ENCODE measurements around the gene KRTAP2-1.

KRTAP2-1 gene

GRCh38 chr17:41082626-41083025 lies 35.5 kb upstream of the KRTAP2-1 start:
- H4K20me1 ChIP-seq (ENCODE audit: insufficient read depth, low read length): no peaks in the 10 kb centered on the region
- DNase-seq: no peak
- H3K9me2 ChIP-seq (replicated peaks; ENCODE audit: insufficient read depth, low read length): no peaks in the 10 kb centered on the region
- no peaks in the 10 kb centered on the region for H3K79me2 ChIP-seq (ENCODE audit: low read length)
- TF ChIP-seq EZH2phosphoT487 (IDR thresholded peaks at IDR 0.05; ENCODE audit: low read length) (no peak), CTCF (IDR thresholded peaks at IDR 0.05; ENCODE audit: low read length) (no peak), EZH2 (optimal IDR thresholded peaks at IDR 0.05; ENCODE audit: low read depth, low read length) (no peak)
- H2AFZ ChIP-seq (ENCODE audit: low read length): no peak overlapping the region
- no peaks in the 10 kb centered on the region for H3K36me3 ChIP-seq (replicated peaks; ENCODE audit: insufficient read depth, low read length)
- no peaks in the 10 kb centered on the region for H3K9me3 ChIP-seq (replicated peaks; ENCODE audit: insufficient read depth, low read length)
- no peak overlapping the region for H3K4me3 ChIP-seq (ENCODE audit: low read length)
- no peak overlapping the region for H3K4me2 ChIP-seq (ENCODE audit: low read depth, low read length)
- H3K27me3 ChIP-seq (replicated peaks; ENCODE audit: insufficient read depth, low read length): no peaks in the 10 kb centered on the region
- no peaks in the 10 kb centered on the region for H3F3A ChIP-seq (ENCODE audit: insufficient read depth, low read length)
- no peaks in the 10 kb centered on the region for H3K4me1 ChIP-seq (ENCODE audit: low read length)
- no peak overlapping the region for H3K27ac ChIP-seq (ENCODE audit: low read length)
- no peak overlapping the region for H3K9ac ChIP-seq (ENCODE audit: low read length)

GRCh38 chr17:41076788-41077187 lies 29.7 kb upstream of the KRTAP2-1 start:
- H3K27ac ChIP-seq (ENCODE audit: low read length): no peak overlapping the region
- H3K9me2 ChIP-seq (replicated peaks; ENCODE audit: insufficient read depth, low read length): no peaks in the 10 kb centered on the region
- no peak for TF ChIP-seq EZH2 (optimal IDR thresholded peaks at IDR 0.05; ENCODE audit: low read depth, low read length)
- no peak for TF ChIP-seq EZH2phosphoT487 (IDR thresholded peaks at IDR 0.05; ENCODE audit: low read length)
- TF ChIP-seq CTCF (IDR thresholded peaks at IDR 0.05; ENCODE audit: low read length): no peak
- DNase-seq: no peak
- no peaks in the 10 kb centered on the region for H3K36me3 ChIP-seq (replicated peaks; ENCODE audit: insufficient read depth, low read length)
- H3F3A ChIP-seq (ENCODE audit: insufficient read depth, low read length): no peaks in the 10 kb centered on the region
- no peaks in the 10 kb centered on the region for H3K9me3 ChIP-seq (replicated peaks; ENCODE audit: insufficient read depth, low read length)
- H3K79me2 ChIP-seq (ENCODE audit: low read length): no peaks in the 10 kb centered on the region
- no peaks in the 10 kb centered on the region for H3K27me3 ChIP-seq (replicated peaks; ENCODE audit: insufficient read depth, low read length)
- H4K20me1 ChIP-seq (ENCODE audit: insufficient read depth, low read length): no peaks in the 10 kb centered on the region
- no peak overlapping the region for H3K4me3 ChIP-seq (ENCODE audit: low read length)
- no peak overlapping the region for H3K9ac ChIP-seq (ENCODE audit: low read length)
- no peak overlapping the region for H2AFZ ChIP-seq (ENCODE audit: low read length)
- no peak overlapping the region for H3K4me2 ChIP-seq (ENCODE audit: low read depth, low read length)
- no peaks in the 10 kb centered on the region for H3K4me1 ChIP-seq (ENCODE audit: low read length)

GRCh38 chr17:41073676-41074075 lies 26.6 kb upstream of the KRTAP2-1 start:
- no peaks in the 10 kb centered on the region for H3K36me3 ChIP-seq (replicated peaks; ENCODE audit: insufficient read depth, low read length)
- H3F3A ChIP-seq (ENCODE audit: insufficient read depth, low read length): no peaks in the 10 kb centered on the region
- H3K9me3 ChIP-seq (replicated peaks; ENCODE audit: insufficient read depth, low read length): no peaks in the 10 kb centered on the region
- H3K4me3 ChIP-seq (ENCODE audit: low read length): no peak overlapping the region
- no peak overlapping the region for H3K4me2 ChIP-seq (ENCODE audit: low read depth, low read length)
- TF ChIP-seq EZH2phosphoT487 (IDR thresholded peaks at IDR 0.05; ENCODE audit: low read length) (no peak), CTCF (IDR thresholded peaks at IDR 0.05; ENCODE audit: low read length) (no peak), EZH2 (optimal IDR thresholded peaks at IDR 0.05; ENCODE audit: low read depth, low read length) (no peak)
- no peak overlapping the region for H2AFZ ChIP-seq (ENCODE audit: low read length)
- no peaks in the 10 kb centered on the region for H4K20me1 ChIP-seq (ENCODE audit: insufficient read depth, low read length)
- H3K4me1 ChIP-seq (ENCODE audit: low read length): no peaks in the 10 kb centered on the region
- H3K9ac ChIP-seq (ENCODE audit: low read length): no peak overlapping the region
- H3K27me3 ChIP-seq (replicated peaks; ENCODE audit: insufficient read depth, low read length): no peaks in the 10 kb centered on the region
- no peaks in the 10 kb centered on the region for H3K79me2 ChIP-seq (ENCODE audit: low read length)
- no peak overlapping the region for H3K27ac ChIP-seq (ENCODE audit: low read length)
- no peak for DNase-seq
- no peaks in the 10 kb centered on the region for H3K9me2 ChIP-seq (replicated peaks; ENCODE audit: insufficient read depth, low read length)
